ENCODE results near the gene TMPRSS6. TPM values are rescaled to one million over a fixed set of nuclear protein-coding genes. Genes with fewer than 3 reads are reported as not detected.

Gene TMPRSS6
- total RNA-seq, 4 donors from 2014 or later, result not detected

DNA sequence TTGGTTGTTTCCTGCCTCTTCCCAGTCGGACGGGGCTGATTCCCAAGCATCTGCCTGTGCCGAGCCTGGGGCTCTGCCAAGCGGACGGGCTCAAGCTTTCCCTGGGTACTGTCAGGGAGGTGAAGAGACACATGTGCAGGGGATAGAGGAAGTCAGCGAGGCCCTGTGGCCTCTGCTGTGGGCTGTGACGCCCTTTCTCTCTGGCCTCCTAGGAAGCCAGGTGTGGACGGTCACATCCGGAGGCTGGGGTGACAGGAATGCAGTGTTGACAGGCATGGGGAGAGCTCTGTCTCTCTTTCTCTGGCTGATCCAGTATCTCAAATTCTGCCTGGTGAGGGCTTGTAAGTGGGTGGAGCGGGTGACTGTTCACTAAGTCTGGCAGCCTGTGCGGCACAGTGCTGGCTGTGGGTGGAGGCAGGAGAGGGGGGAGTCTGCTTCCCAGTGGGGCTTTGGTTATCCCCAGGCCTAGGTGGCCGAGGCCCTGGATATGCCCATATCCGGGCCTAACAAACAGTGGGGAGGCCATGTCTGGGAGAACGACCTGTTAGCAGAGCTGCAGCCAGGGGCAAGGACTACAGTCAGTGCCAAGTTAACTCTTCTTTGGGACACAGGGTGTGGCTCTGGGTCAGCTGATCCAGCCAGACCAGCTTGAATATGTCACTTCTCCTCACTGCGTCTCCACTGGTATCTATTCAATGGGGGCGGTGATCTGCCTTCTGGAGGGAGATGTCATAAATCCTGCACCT lies 56.0 kb downstream of the TMPRSS6 start:
- TF ChIP-seq, protein P1, sequence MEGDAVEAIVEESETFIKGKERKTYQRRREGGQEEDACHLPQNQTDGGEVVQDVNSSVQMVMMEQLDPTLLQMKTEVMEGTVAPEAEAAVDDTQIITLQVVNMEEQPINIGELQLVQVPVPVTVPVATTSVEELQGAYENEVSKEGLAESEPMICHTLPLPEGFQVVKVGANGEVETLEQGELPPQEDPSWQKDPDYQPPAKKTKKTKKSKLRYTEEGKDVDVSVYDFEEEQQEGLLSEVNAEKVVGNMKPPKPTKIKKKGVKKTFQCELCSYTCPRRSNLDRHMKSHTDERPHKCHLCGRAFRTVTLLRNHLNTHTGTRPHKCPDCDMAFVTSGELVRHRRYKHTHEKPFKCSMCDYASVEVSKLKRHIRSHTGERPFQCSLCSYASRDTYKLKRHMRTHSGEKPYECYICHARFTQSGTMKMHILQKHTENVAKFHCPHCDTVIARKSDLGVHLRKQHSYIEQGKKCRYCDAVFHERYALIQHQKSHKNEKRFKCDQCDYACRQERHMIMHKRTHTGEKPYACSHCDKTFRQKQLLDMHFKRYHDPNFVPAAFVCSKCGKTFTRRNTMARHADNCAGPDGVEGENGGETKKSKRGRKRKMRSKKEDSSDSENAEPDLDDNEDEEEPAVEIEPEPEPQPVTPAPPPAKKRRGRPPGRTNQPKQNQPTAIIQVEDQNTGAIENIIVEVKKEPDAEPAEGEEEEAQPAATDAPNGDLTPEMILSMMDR (IDR thresholded peaks at IDR 0.05), result no peak
- no peak for DNase-seq (ENCODE audit: low spot score)
- ATAC-seq (ENCODE audit: low FRiP score), result no peak

DNA sequence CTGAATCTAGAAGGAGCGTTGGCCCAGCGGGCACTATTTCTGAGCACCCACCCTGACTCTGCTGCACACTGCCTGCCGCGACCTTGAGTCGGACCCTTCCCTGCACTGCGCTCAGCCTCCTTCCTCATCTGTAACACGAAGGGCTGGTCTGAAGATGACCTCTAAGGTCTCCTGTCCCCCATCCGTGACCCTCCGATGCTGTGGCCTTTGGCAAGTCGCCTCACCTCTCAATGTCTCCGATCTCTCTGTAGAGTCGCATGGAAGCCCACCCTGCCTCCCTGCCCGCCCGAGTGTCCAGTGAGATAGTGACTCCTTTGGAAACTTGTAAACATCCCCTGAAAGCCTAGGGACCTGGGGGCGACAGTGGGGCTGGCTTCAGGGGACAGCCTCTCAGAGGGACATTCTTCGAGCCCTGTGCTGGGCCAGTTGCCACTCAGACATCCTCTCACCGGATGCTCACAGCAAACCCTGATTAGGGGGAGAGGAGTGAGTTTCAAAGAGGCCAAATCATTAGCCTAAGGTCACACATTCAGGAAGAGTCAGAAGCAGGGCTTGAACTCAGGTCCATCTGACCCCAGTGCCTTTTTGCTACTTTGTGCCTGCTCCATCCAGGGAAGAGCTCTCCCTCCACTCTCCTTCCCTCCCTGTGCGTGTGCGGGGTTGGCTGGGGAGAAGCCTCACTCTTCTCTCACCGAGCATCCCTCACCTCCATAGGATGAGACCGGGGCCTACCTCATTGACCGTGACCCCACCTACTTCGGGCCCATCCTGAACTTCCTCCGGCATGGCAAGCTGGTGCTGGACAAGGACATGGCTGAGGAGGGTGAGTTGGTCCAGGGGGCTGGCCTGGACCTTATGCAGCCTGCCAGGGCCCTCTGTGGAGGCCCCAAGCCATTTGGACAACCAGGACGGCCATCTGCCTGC lies 56.9 kb downstream of the TMPRSS6 start:
- ATAC-seq (ENCODE audit: low FRiP score), result no peak
- TF ChIP-seq, protein P1 (IDR thresholded peaks at IDR 0.05), result no peak
- no peak for DNase-seq (ENCODE audit: low spot score)

DNA sequence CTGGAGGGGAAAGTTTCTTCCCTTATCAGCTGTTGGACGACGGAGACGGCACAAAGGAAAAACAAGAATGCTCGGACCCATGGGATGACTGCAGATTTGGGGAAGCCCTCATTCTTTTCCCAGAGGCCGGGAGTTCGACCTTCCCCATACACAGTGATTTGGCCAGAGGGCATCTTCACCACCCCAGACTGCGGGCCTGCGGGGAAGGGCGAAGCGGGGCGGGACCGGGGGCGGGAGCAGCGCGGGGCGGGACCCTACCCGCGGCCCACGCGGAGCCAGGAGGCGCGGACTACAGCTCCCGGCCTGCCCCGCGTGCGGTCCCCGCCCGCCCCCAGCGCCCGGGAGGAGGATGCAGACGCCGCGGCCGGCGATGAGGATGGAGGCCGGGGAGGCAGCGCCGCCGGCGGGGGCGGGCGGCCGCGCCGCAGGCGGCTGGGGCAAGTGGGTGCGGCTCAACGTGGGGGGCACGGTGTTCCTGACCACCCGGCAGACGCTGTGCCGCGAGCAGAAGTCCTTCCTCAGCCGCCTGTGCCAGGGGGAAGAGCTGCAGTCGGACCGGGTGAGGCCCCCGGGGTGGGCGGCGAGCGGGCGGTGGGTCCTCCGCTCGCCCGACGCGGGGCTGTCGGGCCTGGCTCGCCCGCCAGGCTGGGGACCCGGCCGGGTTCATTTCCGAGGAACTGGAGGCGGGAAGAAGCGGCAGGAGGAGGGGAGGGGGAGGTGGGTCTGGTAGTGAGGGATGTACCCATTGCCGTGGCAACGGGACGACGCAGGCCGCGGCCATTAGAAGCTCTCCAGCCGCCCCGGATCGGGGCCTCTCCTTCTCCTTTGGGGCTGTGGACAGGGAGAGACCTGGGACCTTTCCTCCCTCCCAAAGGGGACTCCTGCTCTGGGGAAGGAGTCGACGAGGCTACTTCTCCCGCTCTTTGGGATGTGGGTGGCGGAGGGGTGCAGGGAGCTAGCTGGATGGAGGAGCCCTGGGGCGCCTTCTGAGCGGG lies 57.8 kb downstream of the TMPRSS6 start, which contains the start of gene KCTD17:
Gene KCTD17, plus strand, starts transcription at position 352 of the 995 bp plus-strand sequence. Its CDS starts 19 bp downstream, at position 371.
- TF ChIP-seq, protein P1 (IDR thresholded peaks at IDR 0.05), result no peak
- ATAC-seq (ENCODE audit: low FRiP score) (peak; percentile 85), DNase-seq (ENCODE audit: low spot score) (no peak)

DNA sequence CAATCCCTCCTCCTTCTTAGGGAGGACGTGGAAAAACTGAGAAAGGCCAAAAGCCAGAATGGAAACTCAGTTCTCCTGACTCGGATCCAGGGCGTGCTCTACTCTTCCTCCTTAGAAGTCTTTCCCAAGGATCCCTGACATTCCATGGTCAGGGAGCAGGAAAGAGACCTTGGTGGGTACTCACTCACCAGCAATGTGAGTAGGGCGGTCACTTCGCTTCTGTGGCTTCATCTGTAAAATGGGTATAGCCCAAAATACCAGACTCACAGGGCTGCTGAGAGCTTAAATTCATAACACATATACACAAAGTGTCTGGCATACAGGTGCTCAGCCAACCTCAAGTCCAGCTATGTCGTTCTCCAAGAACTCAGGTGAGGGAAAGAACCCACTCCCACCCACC lies 58.6 kb downstream of the TMPRSS6 start:
- ATAC-seq (ENCODE audit: low FRiP score) (no peak), DNase-seq (ENCODE audit: low spot score) (no peak)
- TF ChIP-seq, protein P1 (IDR thresholded peaks at IDR 0.05), result no peak

DNA sequence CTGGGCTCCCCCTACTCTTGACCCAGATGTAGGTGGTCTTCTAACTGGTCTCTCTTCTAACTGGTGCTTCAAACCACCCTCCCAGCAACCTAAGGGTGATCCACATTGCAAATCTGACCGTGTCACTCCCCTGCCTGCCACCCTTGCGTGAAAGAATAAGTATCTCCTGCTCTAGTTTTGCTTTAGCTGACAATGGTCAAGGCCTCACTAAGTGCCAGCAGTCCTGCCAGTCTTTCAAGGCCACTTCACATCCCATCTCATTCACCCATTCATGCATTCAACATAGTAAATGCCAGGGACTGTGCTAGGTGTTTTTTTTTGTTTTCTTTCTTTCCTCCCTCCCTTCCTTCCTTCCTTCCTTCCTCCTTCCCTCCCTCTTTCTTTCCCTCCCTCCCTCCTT lies 60.3 kb downstream of the TMPRSS6 start:
- DNase-seq (ENCODE audit: low spot score), result no peak
- ATAC-seq (ENCODE audit: low FRiP score), result no peak
- TF ChIP-seq, protein P1 (IDR thresholded peaks at IDR 0.05), result no peak

DNA sequence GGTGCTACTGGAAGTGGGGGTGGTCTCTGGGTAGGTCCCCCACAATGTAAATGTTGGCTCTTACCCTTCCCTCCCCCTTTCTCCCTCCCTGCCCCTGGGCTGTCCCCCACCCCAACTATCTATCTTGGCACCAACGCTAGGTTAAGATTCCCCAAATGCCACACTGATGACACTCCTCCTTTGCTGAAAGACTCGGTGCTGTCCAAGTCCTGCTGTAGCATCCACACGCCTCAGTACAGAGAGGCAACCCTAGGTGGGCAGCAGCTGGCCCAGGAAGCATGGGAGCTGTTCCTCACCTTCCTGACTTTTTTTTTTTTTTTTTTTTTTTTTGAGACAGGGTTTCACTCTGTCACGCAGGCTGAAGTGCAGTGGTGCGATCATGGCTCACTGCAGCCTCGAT lies 61.4 kb downstream of the TMPRSS6 start:
- DNase-seq (ENCODE audit: low spot score) (no peak), ATAC-seq (ENCODE audit: low FRiP score) (no peak)
- TF ChIP-seq, protein P1 (IDR thresholded peaks at IDR 0.05), result no peak

All from omental fat pad (tissue), 4 donors.